Measurements from ENCODE around the gene IL4I1.

IL4I1 gene

DNA sequence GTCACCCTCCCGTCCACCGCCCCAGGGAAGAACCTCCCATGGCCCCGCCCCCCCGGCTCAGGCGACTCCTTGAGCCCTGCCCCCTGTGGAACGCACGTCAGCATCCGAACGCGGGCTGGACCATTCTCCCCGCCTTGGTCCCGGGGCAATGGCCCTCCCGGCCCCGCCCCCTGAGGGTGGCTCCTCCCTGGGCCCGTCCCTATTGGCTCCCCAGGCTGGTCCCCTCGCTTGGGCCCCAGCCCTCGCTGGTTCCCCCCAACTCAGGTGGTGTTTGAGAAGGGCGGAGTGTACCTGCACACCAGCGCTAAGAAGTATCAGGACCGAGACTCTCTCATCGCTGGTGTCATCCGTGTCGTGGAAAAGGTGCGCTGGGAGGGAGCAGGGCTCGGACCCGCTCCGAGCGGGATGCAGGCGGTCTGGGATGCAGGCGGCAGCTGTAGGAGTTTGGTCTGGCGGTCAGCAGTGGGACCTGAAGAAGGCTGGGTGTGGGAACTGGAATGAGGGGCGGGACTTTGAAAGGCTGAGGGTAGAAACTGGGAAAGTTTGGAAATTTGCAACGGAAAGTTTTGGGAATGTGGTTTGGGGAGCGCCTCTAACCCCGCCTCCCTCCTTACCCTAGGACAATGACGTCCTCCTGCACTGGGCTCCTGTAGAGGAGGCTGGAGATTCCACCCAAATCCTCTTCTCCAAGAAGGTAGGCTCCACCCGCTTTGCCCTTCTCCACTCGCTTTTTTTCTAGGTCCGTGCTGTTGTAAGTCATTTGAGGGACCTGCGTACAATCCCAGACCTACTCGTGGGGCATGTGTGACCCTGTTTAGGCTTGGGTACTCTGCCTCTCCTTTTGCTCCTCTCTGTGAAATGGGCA, 18.6 kb downstream of the IL4I1 start:
- Histone ChIP-seq H3K27ac (ENCODE audit: low read length) (peak overlapping the region; percentile 95), H2AFZ (ENCODE audit: low read length) (peak overlapping the region; percentile 88), H3F3A (ENCODE audit: insufficient read depth, low read length) (peaks cover 4% of the 10 kb centered on the region; the same call in 1 of the 2 replicates), H3K79me2 (ENCODE audit: low read length) (peaks cover 49% of the 10 kb centered on the region), H3K9ac (ENCODE audit: low read length) (peak overlapping the region; percentile 97), H3K4me2 (ENCODE audit: low read depth, low read length) (peak overlapping the region; percentile 96), H3K27me3 (replicated peaks; ENCODE audit: insufficient read depth, low read length) (no peaks in the 10 kb centered on the region), H3K4me3 (ENCODE audit: low read length) (peak overlapping the region; percentile 99), H4K20me1 (ENCODE audit: insufficient read depth, low read length) (no peaks in the 10 kb centered on the region), H3K9me3 (replicated peaks; ENCODE audit: insufficient read depth, low read length) (no peaks in the 10 kb centered on the region), H3K4me1 (ENCODE audit: low read length) (peaks cover 4% of the 10 kb centered on the region; the same call in 1 of the 2 replicates), H3K9me2 (replicated peaks; ENCODE audit: insufficient read depth, low read length) (no peaks in the 10 kb centered on the region), H3K36me3 (replicated peaks; ENCODE audit: insufficient read depth, low read length) (no peaks in the 10 kb centered on the region; the same call in 1 of the 2 replicates)
- DNase-seq = peak; percentile 99
- no peak for TF ChIP-seq EZH2 (optimal IDR thresholded peaks at IDR 0.05; ENCODE audit: low read depth, low read length)
- TF ChIP-seq CTCF (IDR thresholded peaks at IDR 0.05; ENCODE audit: low read length) = no peak
- no peak for TF ChIP-seq EZH2phosphoT487 (IDR thresholded peaks at IDR 0.05; ENCODE audit: low read length)

GRCh38 chr19:49877020-49877878, 19.4 kb downstream of the IL4I1 start, which contains the start of the genes AKT1S1 and TBC1D17:
AKT1S1 (minus strand) TSS chr19:49877355; CDS start chr19:49873295, 4,060 bp downstream.
TBC1D17 (plus strand) TSS chr19:49877702; CDS start chr19:49877724, 22 bp downstream.
- TF ChIP-seq CTCF (IDR thresholded peaks at IDR 0.05; ENCODE audit: low read length) (no peak), EZH2 (optimal IDR thresholded peaks at IDR 0.05; ENCODE audit: low read depth, low read length) (no peak), EZH2phosphoT487 (IDR thresholded peaks at IDR 0.05; ENCODE audit: low read length) (no peak)
- H3K9me2 ChIP-seq (replicated peaks; ENCODE audit: insufficient read depth, low read length) = no peaks in the 10 kb centered on the region
- no peaks in the 10 kb centered on the region for H3K36me3 ChIP-seq (replicated peaks; ENCODE audit: insufficient read depth, low read length)
- peak; percentile 100 for DNase-seq
- peaks cover 52% of the 10 kb centered on the region for H3K79me2 ChIP-seq (ENCODE audit: low read length)
- H3K27ac ChIP-seq (ENCODE audit: low read length) = peak within 1 kb of the TSS; percentile 95
- no peaks in the 10 kb centered on the region for H3K27me3 ChIP-seq (replicated peaks; ENCODE audit: insufficient read depth, low read length)
- peaks cover 4% of the 10 kb centered on the region; the same call in 1 of the 2 replicates for H3K4me1 ChIP-seq (ENCODE audit: low read length)
- no peaks in the 10 kb centered on the region for H3K9me3 ChIP-seq (replicated peaks; ENCODE audit: insufficient read depth, low read length)
- H3K4me2 ChIP-seq (ENCODE audit: low read depth, low read length) = peak within 1 kb of the TSS; percentile 96
- H2AFZ ChIP-seq (ENCODE audit: low read length) = peak within 1 kb of the TSS; percentile 88
- H3K9ac ChIP-seq (ENCODE audit: low read length) = peak within 1 kb of the TSS; percentile 97
- H4K20me1 ChIP-seq (ENCODE audit: insufficient read depth, low read length) = no peaks in the 10 kb centered on the region
- H3F3A ChIP-seq (ENCODE audit: insufficient read depth, low read length) = peaks cover 4% of the 10 kb centered on the region; the same call in 1 of the 2 replicates
- H3K4me3 ChIP-seq (ENCODE audit: low read length) = peak within 1 kb of the TSS; percentile 99

DNA sequence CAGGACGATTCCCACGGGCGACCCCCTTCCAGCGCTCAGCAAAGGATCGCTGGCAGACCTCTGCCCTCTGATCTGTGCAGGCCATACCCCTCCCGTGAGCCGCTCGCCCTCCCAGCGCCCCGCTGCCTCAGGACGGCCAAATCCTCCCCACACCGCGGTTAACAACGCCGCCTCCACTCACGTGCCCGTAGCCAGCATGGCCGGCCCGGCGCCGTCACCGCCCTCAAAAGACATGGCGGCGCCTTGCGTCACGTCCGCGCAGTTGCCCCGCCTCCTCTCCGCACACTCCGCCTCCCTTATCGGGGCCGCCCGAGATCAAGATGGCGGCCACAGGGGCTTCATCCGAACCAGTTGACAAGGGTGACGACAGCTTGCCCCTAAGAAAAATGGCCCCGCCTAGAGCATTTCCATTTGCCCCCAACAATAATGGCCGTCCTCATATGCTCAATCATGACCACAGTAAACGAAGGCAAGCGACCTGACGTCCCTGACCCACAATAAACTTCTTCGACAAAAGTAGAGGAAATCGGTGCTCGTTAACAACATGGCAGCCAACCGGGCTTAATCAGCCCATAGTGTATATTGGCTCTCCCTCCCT, 20.2 kb downstream of the IL4I1 start:
- peaks cover 4% of the 10 kb centered on the region; the same call in 1 of the 2 replicates for H3K4me1 ChIP-seq (ENCODE audit: low read length)
- H3F3A ChIP-seq (ENCODE audit: insufficient read depth, low read length) = peaks cover 4% of the 10 kb centered on the region; the same call in 1 of the 2 replicates
- H3K27me3 ChIP-seq (replicated peaks; ENCODE audit: insufficient read depth, low read length) = no peaks in the 10 kb centered on the region
- H3K36me3 ChIP-seq (replicated peaks; ENCODE audit: insufficient read depth, low read length) = no peaks in the 10 kb centered on the region
- H3K79me2 ChIP-seq (ENCODE audit: low read length) = peaks cover 56% of the 10 kb centered on the region
- H3K9me3 ChIP-seq (replicated peaks; ENCODE audit: insufficient read depth, low read length) = no peaks in the 10 kb centered on the region
- no peaks in the 10 kb centered on the region for H4K20me1 ChIP-seq (ENCODE audit: insufficient read depth, low read length)
- no peaks in the 10 kb centered on the region for H3K9me2 ChIP-seq (replicated peaks; ENCODE audit: insufficient read depth, low read length)
- H3K4me3 ChIP-seq (ENCODE audit: low read length) = peak overlapping the region; percentile 99
- peak; percentile 97 for DNase-seq
- H3K4me2 ChIP-seq (ENCODE audit: low read depth, low read length) = peak overlapping the region; percentile 95
- peak overlapping the region; percentile 95 for H3K27ac ChIP-seq (ENCODE audit: low read length)
- TF ChIP-seq EZH2 (optimal IDR thresholded peaks at IDR 0.05; ENCODE audit: low read depth, low read length) = no peak
- no peak for TF ChIP-seq CTCF (IDR thresholded peaks at IDR 0.05; ENCODE audit: low read length)
- TF ChIP-seq EZH2phosphoT487 (IDR thresholded peaks at IDR 0.05; ENCODE audit: low read length) = no peak
- H2AFZ ChIP-seq (ENCODE audit: low read length) = peak overlapping the region; percentile 69
- peak overlapping the region; percentile 97 for H3K9ac ChIP-seq (ENCODE audit: low read length)
